Heart left ventricle (tissue), 16 donors: ENCODE data around the gene SLC22A2. TPM values are rescaled to one million over a fixed set of nuclear protein-coding genes. Genes with fewer than 3 reads are reported as not detected.
"Not testable (repeated sequence)": the region's sequence is repeated elsewhere in the genome, so short reads cannot be mapped to it uniquely, and the experiment has no call there.

ENCODE experiments used
- ATAC-seq, 4 donors: fragments of 200-7000 bp; cut with Tn5 transposase; one replicate each; pipeline ENCODE4 v1.9.1; 2020 to 2022; ENCODE audit warnings: moderate library complexity in 4 of 4, mild to moderate bottlenecking in 3 of 4, moderate number of reproducible peaks in 1 of 4
- DNase-seq, 5 donors: peaks; one replicate each; pipeline ENCODE4 v3.0.0-alpha.2; 2020
- H3K27ac ChIP-seq, 12 donors: fragments of 200-600 bp; sonication (generic) in 4 of 12; one replicate each; pipeline versions ENCODE4 v1.5.0 to v1.8.0; 2016 to 2022; ENCODE audit warnings: mild to moderate bottlenecking in 2 of 12
- H3K27me3 ChIP-seq, 9 donors: fragments of 200-600 bp; sonication (generic) in 2 of 9; one replicate each; pipeline versions ENCODE4 v1.5.1 to v1.8.0; 2016 to 2022; ENCODE audit warnings: mild to moderate bottlenecking in 3 of 9
- H3K36me3 ChIP-seq, 9 donors: fragments of 200-600 bp; sonication (generic) in 2 of 9; one replicate each; pipeline versions ENCODE4 v1.5.0 to v1.8.0; 2018 to 2022; ENCODE audit warnings: mild to moderate bottlenecking in 2 of 9
- H3K4me1 ChIP-seq, 12 donors: fragments of 200-600 bp; sonication (generic) in 4 of 12; one replicate each; pipeline versions ENCODE4 v1.5.0 to v1.8.0; 2016 to 2022; ENCODE audit warnings: mild to moderate bottlenecking in 3 of 12
- H3K4me3 ChIP-seq, 12 donors: fragments of 200-600 bp; sonication (generic) in 4 of 12; one replicate each; pipeline versions ENCODE4 v1.5.0 to v1.8.0; 2017 to 2022; ENCODE audit warnings: mild to moderate bottlenecking in 9 of 12, moderate library complexity in 4 of 12
- H3K9me3 ChIP-seq, 12 donors: fragments of 200-600 bp; sonication (generic) in 4 of 12; one replicate each; pipeline versions ENCODE4 v1.5.0 to v1.8.0; 2016 to 2022; ENCODE audit warnings: mild to moderate bottlenecking in 1 of 12
- POLR2A ChIP-seq, 2 donors: fragments of 450-650 bp; IDR thresholded peaks; one replicate each; pipeline ENCODE4 v1.6.1; 2017; ENCODE audit warnings: antibody characterized with exemption in 2 of 2, mild to moderate bottlenecking in 2 of 2, moderate library complexity in 2 of 2
- WGBS, 4 donors: extraction: QIAGEN DNeasy Blood & Tissue Kit in 2 of 4; methylation state at CpG; one replicate each; pipeline versions ENCODE4 v1.1.5 to v1.1.7; 2013 to 2018; 5-methylcytosine and 5-hydroxymethylcytosine counted together
- intact Hi-C, 10 donors: fragments of 100-400 bp; cut with DNase I; formaldehyde crosslinking; loops; one replicate each; pipeline versions ENCODE4 v1.11.1 to v1.14.2; 2022
- polyA plus RNA-seq, 2 donors: library from polyadenylated mRNA; stranded (reverse); fragments of 200-250 nt; gene quantifications; one replicate each; pipeline ENCODE4 v1.2.3, GENCODE V29; 2013
- total RNA-seq, 9 donors: library from RNA; depleted of rRNA in 2 of 9; stranded (reverse); fragments of >200 nt in 2 of 9; fragmentation: NEBNext Ultra II Directional in 3 of 9; extraction: Animal tissue kit (Norgen Biotek cat#: 25700) in 3 of 9; gene quantifications; one replicate each; pipeline versions ENCODE4 v1.1.0 to v1.2.4, GENCODE V29; 2016 to 2023
- TF ChIP-seq, protein P1 (sequence below), 12 donors: fragments of 200-600 bp; sonication (generic) in 4 of 12; IDR thresholded peaks; one replicate each; pipeline versions ENCODE4 v1.5.0 to v1.8.0; 2018 to 2022; ENCODE audit warnings: antibody characterized with exemption in 12 of 12, mild to moderate bottlenecking in 5 of 12
- donor health status: ischemic (EF 13 %, LVEDD 7.1; RV severe dilation, severe dysfunction).
- donor health status: healthy with polysubstance abuse.
- donor health status: DM: no; HTN: yes; CAD: no.
- donor health status: DM: no; HTN: no; CAD: no.
- donor health status: ischemic (EF 25% LVEDD 6.9; RV normal size, moderate dysfunction).
- donor health status: ischemic (EF 25% LVEDD 5.7; RV mildly dilated, moderate dysfunction).
- donor health status: healthy.
- donor health status: DM: yes; HTN: yes; CAD: no.
- donor health status: ischemic (EF 35%, LVEDD 5.7; RV mildly dilated, moderate dysfunction).
- donor health status: nonischemic (EF 11% LVEDD 7.7; RV severe dilation, severe dysfunction).
- donor health status: DM: yes; HTN: yes; CAD: no.
- donor health status: PGD.
- donor health status: ischemic (EF 29% LVEDD 5.4; RV normal size, mild dysfunction).
- donor health status: nonischemic (EF 23%, LVEDD 6.1; RV moderate dilation, normal function).

Gene SLC22A2
- total and polyA plus RNA-seq, 11 donors: not detected

GRCh38 chr6:160233950-160234640 is 24.5 kb downstream of the SLC22A2 start:
- ATAC-seq, intact Hi-C loops: not testable (repeated sequence)

DNA sequence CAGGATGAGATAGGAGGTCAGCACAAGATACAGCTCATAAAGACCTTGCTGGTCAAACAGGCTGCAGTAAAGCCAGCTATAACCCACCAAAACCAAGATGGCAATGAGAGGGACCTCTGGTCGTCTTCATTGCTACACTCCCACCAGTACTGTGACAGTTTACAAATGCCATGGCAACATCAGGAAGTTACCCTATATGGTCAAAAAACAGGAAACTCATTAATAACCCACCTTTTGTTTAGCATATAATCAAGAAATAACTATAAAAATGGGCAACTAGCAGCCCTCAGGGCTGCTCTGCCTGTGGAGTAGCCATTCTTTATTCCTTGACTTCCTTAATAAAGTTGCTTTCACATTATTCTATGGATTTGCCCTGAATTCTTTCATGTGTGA is 30.9 kb downstream of the SLC22A2 start:
- Histone ChIP-seq H3K4me1 (no peaks in the 10 kb centered on the region), H3K27ac (no peak overlapping the region), H3K4me3 (no peak overlapping the region), H3K27me3 (no peaks in the 10 kb centered on the region), H3K9me3 (no peaks in the 10 kb centered on the region), H3K36me3 (no peaks in the 10 kb centered on the region)
- DNase-seq (no peak), ATAC-seq (no peak)
- no peak for TF ChIP-seq POLR2A (IDR thresholded peaks at IDR 0.05)
- TF ChIP-seq, protein P1, sequence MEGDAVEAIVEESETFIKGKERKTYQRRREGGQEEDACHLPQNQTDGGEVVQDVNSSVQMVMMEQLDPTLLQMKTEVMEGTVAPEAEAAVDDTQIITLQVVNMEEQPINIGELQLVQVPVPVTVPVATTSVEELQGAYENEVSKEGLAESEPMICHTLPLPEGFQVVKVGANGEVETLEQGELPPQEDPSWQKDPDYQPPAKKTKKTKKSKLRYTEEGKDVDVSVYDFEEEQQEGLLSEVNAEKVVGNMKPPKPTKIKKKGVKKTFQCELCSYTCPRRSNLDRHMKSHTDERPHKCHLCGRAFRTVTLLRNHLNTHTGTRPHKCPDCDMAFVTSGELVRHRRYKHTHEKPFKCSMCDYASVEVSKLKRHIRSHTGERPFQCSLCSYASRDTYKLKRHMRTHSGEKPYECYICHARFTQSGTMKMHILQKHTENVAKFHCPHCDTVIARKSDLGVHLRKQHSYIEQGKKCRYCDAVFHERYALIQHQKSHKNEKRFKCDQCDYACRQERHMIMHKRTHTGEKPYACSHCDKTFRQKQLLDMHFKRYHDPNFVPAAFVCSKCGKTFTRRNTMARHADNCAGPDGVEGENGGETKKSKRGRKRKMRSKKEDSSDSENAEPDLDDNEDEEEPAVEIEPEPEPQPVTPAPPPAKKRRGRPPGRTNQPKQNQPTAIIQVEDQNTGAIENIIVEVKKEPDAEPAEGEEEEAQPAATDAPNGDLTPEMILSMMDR (IDR thresholded peaks at IDR 0.05): no peak
- WGBS, 4 donors: 53 to 67% (median 57%) methylated on average over 1 of the region's 1 CpG
- intact Hi-C loops: no loop called here

More at GRCh38 chr6:160233950-160234640, 24.5 kb downstream of the SLC22A2 start:
- H3K36me3 ChIP-seq, H3K4me1 ChIP-seq, H3K27me3 ChIP-seq, H3K27ac ChIP-seq, DNase-seq, H3K4me3 ChIP-seq: not testable (repeated sequence)
- H3K9me3 ChIP-seq: peaks cover 0 to 14% (median 3%) of the 10 kb centered on the region in 12 donors
- 72 to 80% (median 76%) methylated on average over 12 of the region's 12 CpGs for WGBS, 4 donors

DNA sequence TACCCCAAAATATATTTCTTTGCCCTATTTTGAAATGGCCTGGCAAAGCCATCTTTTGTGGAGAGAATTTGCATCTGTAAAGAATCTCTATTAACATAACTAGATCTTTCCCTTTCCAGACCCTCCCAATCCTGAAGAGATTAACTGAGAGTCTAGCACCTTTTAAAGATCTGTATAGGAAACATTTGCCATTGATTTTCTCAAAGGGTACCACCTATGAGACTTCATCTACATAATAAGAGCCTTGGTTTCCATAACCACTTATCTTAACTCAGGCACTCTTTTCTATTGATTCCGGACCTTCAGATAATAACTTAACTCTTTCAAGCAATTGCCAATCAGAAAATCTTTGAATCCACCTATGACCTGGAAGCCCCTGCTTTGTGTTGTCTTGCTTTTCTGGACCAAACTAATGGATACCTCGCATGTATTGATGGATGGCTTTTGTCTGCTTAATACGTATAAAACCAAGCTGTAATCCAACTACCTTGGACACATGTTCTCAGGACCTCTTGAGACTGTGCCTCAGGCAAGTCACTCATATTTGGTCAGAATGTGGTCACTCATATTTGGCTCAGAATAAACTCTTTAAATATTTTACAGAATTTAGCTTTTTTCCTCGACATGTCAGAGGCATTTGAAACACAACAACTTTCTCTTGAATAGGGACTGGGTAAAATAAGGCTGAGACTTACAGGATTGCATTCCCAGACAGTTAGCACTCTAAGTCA is 31.4 kb downstream of the SLC22A2 start:
- no peaks in the 10 kb centered on the region for H3K27me3 ChIP-seq
- H3K9me3 ChIP-seq: no peaks in the 10 kb centered on the region
- intact Hi-C loops: no loop called here
- no peak for ATAC-seq
- H3K27ac ChIP-seq: no peak overlapping the region
- H3K36me3 ChIP-seq: no peaks in the 10 kb centered on the region
- no peak for DNase-seq
- TF ChIP-seq, protein P1 (IDR thresholded peaks at IDR 0.05): no peak
- TF ChIP-seq POLR2A (IDR thresholded peaks at IDR 0.05): no peak
- H3K4me1 ChIP-seq: no peaks in the 10 kb centered on the region
- 68 to 72% (median 70%) methylated on average over 4 of the region's 4 CpGs for WGBS, 4 donors
- H3K4me3 ChIP-seq: no peak overlapping the region

DNA sequence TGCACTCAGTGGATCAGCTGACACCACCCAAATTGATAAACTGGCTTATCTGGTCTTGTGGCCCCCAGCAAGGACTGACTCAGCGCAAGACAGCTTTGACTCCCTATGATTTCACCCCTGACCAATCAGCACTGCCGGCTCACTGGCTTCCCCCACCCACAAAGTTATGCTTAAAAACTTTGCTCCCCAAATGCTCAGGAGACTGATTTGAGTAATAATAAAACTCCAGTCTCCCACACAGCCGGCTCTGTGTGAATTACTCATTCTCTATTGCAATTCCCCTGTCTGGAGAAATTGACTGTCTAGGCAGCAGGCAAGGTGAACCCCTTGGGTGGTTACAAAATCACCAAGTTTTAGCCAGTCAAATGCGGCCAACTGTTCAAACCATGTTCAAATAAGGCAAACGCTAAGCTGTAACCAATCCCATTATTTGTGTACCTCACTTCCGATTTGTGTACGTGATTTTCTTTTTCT is 32.5 kb downstream of the SLC22A2 start:
- no peak for DNase-seq
- Histone ChIP-seq H3K36me3 (no peaks in the 10 kb centered on the region), H3K9me3 (no peaks in the 10 kb centered on the region), H3K27ac (no peak overlapping the region), H3K4me1 (no peaks in the 10 kb centered on the region), H3K27me3 (no peaks in the 10 kb centered on the region), H3K4me3 (no peak overlapping the region)
- intact Hi-C loops: no loop called here
- no peak for ATAC-seq
- 70 to 77% (median 73%) methylated on average over 7 of the region's 7 CpGs for WGBS, 4 donors
- TF ChIP-seq, protein P1 (IDR thresholded peaks at IDR 0.05): no peak
- no peak for TF ChIP-seq POLR2A (IDR thresholded peaks at IDR 0.05)
